ENCODE results near the gene PTTG2. TPM values are rescaled to one million over a fixed set of nuclear protein-coding genes. Genes with fewer than 3 reads are reported as not detected.

The PTTG2 gene
- total and polyA plus RNA-seq, 2 of the 13 experiments (the other 11 are each of a cell fraction or from before 2014, with no cell fraction given) = not detected

GRCh38 chr4:37967736-37968135 is 7.5 kb downstream of the PTTG2 start (continued):
- TF ChIP-seq ARID5B (CRISPR knock-in tag; IDR thresholded peaks at IDR 0.05) (peak; percentile 44; the same call in 1 of the 2 replicates), ZFAT (CRISPR knock-in tag; conservative IDR thresholded peaks at IDR 0.05) (no peak)

GRCh38 chr4:37968747-37969146 is 8.5 kb downstream of the PTTG2 start:
- FAIRE-seq = no peak
- CTCF ChIA-PET (ENCODE audit: low intra/inter-chr PET ratio, low total read pairs) = no interaction called here

More at GRCh38 chr4:37968747-37969146, 8.5 kb downstream of the PTTG2 start:
- intact Hi-C loops (cut with micrococcal nuclease; ENCODE audit: unreplicated experiment) (no loop called here), in situ Hi-C loops (cut with HindIII; ENCODE audit: extremely low pct_ligation_motif_present, low pct_unique_long_range_greater_than_20kb) (no loop called here)
- Histone ChIP-seq H3K4me2 (ENCODE audit: low read depth, low read length) (no peak overlapping the region), H3K4me3 (replicated peaks in 1 of 3; ENCODE audit: insufficient read depth in 1 of 3, low read depth in 2 of 3, low read length in 3 of 3) (no peak overlapping the region), H3K9me3 (ENCODE audit: low read length) (no peaks in the 10 kb centered on the region), H3K79me2 (ENCODE audit: insufficient read depth, low read length) (no peaks in the 10 kb centered on the region), H3K27ac (ENCODE audit: extremely low read length, insufficient read depth, low read length) (no peak overlapping the region), H3K27me3 (ENCODE audit: control insufficient read depth in 1 of 2, insufficient read depth in 2 of 2, low read length in 2 of 2) (no peaks in the 10 kb centered on the region; a peak in 2 of 5 replicates), H4K20me1 (ENCODE audit: insufficient read depth, low read length) (no peaks in the 10 kb centered on the region), H3K36me3 (replicated peaks in 1 of 2; ENCODE audit: control insufficient read depth in 1 of 2, insufficient read depth in 2 of 2, low read length in 2 of 2) (no peaks in the 10 kb centered on the region), H3K4me1 (ENCODE audit: insufficient read depth, low read length) (peaks cover 31% of the 10 kb centered on the region), H3K9ac (ENCODE audit: insufficient read depth, low read depth, low read length) (no peak overlapping the region), H2AFZ (ENCODE audit: low read length) (no peak overlapping the region)
- TF ChIP-seq THRA (CRISPR knock-in tag; IDR thresholded peaks at IDR 0.05; ENCODE audit: borderline replicate concordance) (no peak), ZNF317 (CRISPR knock-in tag; IDR thresholded peaks at IDR 0.05) (peak; percentile 91), ZNF780A (CRISPR knock-in tag; IDR thresholded peaks at IDR 0.05) (no peak), ZNF430 (CRISPR knock-in tag; IDR thresholded peaks at IDR 0.05) (no peak), ZHX1 (CRISPR knock-in tag; IDR thresholded peaks at IDR 0.05; ENCODE audit: low read depth) (no peak)
- POLR2A ChIA-PET = no interaction called here
- WGBS (ENCODE audit: low lambda C conversion rate) = 37% methylated on average over 3 of the region's 3 CpGs
- DNase-seq (ENCODE audit: low spot score) (no peak), ATAC-seq (no peak)
- no TSS peak for BruUV-seq (replicated peaks)

Measured in HepG2 (cell line).